ENCODE results near the gene PET100. TPM values are rescaled to one million over a fixed set of nuclear protein-coding genes. Genes with fewer than 3 reads are reported as not detected.

Gene PET100, protein sequence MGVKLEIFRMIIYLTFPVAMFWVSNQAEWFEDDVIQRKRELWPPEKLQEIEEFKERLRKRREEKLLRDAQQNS
- polyA plus RNA-seq (ENCODE audit: insufficient read length in 4 of 4), result 100 to 1,000 TPM in 3 of 4 donors, 10 to 100 TPM in 1; 86.2 to 126 (median 114) TPM

DNA sequence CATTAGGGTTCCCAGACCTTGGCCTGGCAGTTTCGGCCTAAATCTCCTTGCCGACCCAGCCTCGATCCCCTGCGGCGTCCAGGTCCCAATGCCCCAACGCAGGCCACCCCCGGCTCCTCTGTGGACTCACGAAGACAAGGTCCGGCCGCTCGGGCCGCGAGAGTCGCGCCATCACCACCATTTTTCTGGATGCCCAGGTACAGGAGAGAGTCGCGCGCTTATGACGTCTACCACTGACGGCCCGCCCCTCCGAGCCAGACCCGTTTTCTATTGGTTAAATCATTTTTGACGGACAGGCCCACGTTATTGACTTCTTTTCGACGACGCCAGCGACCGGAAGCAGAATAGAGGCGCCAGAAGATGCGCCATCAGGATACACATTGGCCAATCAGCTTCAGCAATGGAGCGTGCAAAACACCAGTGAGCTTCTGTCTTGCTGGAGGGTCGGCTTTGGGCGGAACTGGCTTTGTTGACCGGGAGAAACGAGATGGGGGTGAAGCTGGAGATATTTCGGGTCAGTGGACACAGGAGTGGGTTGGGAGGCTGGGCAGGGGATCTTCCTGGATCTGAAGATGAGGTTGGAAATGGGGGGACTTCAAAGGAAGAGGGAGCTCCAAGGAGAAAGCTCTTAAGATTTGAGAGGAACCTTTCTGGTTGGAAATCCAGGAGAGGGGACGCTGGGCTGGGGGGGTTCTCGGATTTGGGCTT lies at the start of gene PET100, which contains the start of gene XAB2:
Gene PET100, plus strand, starts transcription at position 447 of the 708 bp plus-strand sequence. Its CDS starts 41 bp downstream, at position 488.
Gene XAB2, minus strand, starts transcription at position 199 of the 708 bp plus-strand sequence. Its CDS starts 18 bp downstream, at position 181.
- peak; percentile 95 to 98 (median 98) for DNase-seq (ENCODE audit: low read depth in 4 of 4, low spot score in 3 of 4)

DNA sequence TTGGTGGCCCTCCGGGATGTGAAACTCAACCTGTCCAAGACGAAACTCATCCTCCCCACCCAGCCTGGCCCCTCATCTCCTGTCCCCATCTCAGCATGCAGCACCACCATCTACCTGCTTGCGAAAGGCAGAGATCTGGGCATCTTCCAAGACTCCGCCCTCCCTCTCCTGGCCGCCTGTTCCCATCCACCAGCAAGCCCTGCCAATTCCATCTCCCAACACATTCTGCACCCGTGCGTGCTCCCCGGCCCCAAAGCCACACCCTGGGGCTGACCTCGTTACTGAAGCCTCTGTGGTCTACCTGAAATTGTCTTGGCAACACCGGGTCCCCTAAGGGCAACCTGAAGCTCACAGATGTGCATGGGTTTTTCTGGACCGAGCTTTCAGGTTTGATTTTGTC lies 47.1 kb upstream of the PET100 start:
- no peak for DNase-seq (ENCODE audit: low read depth in 4 of 4, low spot score in 3 of 4)

DNA sequence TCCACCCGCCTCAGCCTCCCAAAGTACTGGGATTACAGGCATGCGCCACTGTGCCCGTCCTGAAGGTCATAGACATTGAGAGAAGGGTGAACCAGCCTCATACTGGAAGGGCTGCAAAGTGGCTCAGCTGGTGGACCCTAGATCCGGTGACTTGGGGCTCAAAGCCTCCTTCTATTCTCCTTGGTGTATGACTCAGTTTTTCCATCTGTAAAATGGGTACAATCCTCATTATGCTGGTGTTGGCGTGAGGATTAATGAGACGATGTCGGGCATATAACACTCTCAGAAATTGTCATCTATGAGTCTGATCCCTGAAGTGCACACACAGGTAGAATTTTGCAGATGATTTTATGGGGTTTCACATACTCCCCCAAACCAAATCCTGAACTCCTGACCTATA lies 39.8 kb upstream of the PET100 start:
- no peak for DNase-seq (ENCODE audit: low read depth in 4 of 4, low spot score in 3 of 4)

DNA sequence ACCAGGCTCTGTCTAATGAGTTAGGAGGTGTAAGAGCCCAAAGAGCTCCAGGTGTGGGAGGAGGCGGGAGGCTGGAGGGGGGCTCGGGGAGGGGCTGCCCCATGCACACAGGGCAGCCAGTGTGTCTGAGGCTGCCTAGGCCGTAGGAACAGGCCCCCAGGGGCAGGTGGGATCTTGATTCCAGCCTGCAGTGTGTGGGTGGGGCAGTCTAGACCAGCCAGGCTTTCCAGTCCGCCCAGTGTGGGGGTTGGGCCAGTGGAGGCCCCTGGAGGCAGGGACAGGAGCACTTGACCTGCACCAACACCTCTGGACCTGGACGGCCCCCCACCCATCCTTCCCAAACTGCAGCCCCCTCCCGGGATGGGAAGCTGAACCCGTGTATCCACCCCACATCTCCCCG lies 39.3 kb upstream of the PET100 start:
- DNase-seq (ENCODE audit: low read depth in 4 of 4, low spot score in 3 of 4), result no peak

DNA sequence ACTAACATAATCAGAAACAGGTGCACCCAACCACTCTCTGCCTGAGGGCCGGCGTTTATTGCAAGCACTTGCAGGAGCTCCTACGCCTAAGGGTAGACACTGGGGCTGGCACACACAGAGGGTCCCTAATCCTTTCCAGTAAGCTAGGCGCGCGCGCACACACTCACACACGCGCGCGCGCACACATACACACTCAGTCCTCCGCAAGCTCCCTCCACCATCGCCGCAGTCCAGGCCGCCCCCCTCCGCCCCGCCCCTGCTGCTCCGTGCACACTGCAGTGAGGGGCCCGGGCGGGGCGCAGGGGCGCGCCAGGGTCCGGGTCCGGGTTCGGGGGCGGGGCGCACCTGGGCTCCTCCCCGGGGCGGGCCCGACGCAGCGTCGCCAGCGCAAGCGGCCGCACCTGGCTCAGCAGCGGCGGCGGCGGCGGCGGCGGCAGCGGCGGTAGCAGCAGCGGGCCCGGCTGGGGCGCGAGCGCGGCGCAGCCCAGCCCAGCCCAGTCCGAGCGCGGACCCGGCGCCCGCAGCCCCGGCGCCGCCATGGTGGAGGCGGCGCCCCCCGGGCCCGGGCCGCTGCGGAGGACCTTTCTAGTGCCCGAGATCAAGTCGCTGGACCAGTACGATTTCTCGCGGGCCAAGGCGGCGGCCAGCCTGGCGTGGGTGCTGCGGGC lies 34.0 kb upstream of the PET100 start, which contains the start of gene CAMSAP3:
Gene CAMSAP3, plus strand, starts transcription at position 398 of the 668 bp plus-strand sequence. Its CDS starts 140 bp downstream, at position 538.
- peak in 3 of 4 donors; percentile 36 to 55 (median 37) for DNase-seq (ENCODE audit: low read depth in 4 of 4, low spot score in 3 of 4)

DNA sequence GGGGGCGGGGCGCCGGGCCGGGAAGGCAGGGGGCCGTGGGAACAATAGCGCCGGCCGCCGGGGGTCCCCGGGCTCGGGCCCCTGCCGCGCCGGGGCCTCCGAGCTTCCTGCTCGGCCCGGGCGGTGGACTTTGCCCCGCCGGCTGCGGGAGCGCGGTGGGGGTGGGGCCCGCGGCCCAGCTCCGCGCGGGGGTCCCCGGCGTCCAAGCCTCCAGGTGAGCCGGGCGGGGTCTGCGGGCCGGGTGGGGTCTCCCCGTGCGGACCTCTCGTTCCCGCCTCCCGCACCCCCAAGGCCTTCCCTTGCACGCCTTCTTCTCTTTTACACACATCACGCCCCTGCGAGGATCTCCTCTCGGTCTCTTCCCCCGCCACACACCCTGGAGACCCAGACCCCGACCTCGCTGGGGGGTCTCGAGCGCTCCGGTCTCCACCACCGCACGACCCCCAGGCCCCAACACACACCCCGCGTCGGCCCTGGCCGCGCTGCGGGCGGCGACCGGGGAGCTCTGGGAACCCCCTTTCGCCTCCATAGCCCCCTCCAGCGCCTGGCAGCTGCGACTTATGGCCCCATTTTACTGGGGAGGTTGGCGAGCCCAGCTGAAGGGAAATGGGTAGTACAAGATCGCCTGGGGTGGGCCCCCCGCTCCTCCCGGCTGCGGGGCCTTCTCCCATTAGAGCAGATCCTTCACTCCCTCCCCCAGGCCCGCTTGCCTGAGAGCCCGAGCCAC lies 33.2 kb upstream of the PET100 start:
- DNase-seq (ENCODE audit: low read depth in 4 of 4, low spot score in 3 of 4), result no peak

DNA sequence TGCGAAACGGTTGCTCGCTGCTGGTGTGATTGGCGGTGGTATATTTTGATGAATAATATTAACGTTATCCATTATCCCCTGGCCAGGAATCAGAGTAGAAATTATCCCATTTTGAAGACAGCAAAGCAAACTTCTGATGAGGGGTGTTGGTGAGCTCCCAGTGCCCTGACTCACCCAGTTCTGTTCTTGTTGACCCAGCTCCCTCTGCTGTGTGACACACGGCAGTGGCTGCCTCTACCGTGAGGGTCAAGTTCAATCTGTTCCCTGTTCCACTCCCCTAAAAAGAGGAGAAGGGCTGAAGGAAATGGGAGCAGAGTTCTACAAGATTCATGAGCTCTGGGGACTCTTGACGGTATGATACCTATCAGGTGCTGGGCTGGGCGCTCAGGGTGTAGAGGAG lies 31.9 kb upstream of the PET100 start:
- DNase-seq (ENCODE audit: low read depth in 4 of 4, low spot score in 3 of 4), result no peak

DNA sequence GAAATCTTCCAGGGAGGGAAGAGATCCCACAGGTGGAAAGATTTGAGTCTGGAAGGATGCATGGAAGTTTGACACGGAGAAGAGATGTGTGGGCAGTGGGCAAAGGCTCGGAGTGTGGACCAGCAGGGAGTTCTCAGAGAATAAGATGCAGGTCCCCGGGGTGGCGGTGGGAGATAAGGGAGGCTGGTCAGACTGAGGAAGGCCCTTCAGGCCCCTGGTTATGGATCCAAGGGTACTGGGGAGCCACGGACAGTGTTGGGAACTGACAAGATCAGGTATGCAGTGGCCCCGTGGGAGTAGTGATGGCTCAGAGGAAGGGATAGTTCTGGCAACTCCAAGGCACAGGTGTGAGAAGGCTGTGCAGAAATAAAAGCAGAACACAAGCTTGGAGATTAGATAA lies 31.4 kb upstream of the PET100 start:
- DNase-seq (ENCODE audit: low read depth in 4 of 4, low spot score in 3 of 4), result no peak

DNA sequence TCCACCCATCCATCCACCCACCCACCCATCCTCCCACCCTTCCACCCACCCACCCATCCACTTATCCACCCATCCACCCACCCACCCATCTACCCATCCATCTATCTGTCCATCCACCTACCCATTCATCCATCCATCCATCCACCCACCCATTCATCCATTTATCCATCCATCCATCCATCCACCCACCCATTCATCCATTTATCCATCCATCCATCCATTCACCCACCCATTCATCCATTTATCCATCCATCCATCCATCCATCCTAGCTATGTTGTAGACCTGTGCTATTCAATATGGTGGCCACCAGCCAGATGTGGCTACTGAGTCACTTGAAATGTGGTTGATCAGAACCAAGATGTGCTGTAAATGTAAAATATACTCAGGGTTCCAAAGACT lies 28.9 kb upstream of the PET100 start:
- no peak for DNase-seq (ENCODE audit: low read depth in 4 of 4, low spot score in 3 of 4)

DNA sequence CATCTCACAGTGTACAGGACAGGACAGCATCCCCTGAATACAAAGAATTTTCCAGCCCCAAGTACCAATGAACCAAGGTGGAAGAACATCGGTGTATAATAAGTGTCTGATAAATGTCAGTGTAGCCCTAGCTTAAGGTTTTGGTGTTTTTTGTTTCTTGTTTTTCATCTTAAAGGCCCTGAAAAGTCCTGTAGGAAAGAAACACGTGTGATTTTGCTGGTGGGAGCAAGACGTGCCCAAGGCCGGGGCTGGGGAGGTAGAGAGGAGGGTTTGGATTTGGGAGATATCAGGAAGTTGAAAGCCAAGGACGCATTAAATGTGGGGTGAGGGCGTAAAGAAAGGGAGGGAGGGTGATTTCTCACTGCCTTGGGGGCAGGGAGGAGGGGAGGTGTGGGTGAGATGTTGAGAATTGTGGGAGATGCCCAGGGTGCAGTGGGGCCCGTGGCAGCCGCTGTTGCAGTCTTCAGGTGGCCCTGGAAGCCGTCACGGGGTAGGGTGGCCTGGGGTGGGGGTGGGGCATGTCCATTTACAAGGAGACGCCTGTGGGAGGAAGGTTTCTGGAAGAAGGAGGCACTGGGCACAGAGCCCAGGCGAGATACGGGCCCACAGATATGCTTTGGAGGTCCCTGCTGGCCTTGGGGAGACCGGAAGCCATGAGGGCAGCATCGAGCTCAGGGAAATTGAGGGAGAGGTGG lies 27.2 kb upstream of the PET100 start:
- DNase-seq (ENCODE audit: low read depth in 4 of 4, low spot score in 3 of 4), result no peak

DNA sequence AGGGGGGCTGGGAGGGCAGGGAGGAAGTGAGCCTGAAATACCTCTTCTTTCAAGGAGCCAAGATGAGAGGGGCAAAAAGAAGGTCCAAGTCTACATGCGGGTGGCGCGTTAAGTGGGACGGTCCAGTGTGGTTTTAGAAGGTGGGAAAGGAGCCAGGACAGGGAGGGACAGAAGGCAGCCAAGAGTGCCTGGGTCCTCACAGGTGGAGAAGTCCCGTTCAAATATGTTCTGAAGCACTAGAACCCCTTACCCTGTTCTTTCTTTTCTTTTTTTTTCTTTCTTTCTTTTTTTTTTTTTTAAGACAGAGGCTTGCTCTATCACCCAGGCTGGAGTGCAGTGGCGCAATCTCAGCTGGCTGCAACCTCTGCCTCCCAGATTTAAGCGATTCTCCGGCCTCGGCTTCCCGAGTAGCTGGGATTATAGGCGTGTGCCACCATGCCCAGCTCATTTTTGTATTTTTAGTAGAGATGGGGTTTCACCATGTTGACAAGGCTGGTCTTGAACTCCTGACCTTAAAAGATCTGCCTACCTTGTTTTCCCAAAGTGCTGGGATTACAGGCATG lies 26.6 kb upstream of the PET100 start:
- DNase-seq (ENCODE audit: low read depth in 4 of 4, low spot score in 3 of 4), result no peak

DNA sequence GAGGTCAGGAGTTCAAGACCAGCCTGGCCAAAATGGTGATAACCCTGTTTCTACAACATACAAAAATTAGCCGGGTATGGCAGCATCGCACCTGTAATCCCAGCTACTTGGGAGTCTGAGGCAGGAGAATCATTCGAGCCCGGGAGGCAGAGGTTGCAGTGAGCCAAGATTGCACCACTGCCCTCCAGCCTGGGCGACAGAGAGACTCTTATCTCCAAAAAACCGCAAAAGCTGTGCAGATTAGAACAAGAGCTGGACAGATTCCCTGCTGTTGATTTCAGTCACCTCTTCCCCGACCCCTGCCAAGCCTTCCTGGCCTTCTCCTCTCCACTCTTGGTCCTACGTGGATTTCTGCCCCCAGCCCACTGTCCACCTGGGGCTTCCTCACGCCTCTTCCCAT lies 25.7 kb upstream of the PET100 start:
- DNase-seq (ENCODE audit: low read depth in 4 of 4, low spot score in 3 of 4), result no peak

DNA sequence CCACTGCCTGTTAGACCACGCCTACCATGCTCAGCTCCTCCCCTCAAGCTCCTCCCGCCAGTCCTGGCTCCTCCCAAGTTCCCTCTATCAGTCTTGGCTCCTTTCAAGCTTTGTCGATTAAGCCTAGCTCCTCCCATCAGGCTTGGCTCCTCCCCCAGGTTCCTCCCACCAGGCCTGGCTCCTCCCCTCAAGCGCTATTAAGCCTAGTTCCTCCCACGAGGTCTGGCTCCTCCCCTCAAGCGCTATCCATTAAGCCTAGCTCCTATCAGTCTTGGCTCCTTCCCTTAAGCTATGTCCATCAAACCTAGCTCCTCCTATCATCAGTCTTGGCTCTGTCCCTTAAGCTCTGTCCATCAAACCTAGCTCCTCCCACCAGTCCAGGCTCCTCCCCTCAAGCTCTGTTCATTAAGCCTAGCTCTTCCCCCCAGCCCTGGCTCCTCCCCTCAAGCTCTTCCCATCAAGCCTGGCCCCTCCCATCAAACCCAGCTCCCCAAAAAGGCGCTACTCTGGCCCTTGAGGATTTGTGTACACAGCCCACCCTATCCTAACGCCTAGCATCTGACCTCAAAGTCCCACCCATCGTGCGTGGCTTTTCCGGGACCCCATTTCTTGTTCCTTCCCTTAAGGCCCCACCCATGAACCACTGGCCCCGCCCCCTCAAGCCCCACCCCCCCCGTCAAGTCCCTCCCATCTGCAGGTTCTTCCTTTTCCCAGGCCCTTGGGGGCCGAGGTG lies 23.9 kb upstream of the PET100 start:
- DNase-seq (ENCODE audit: low read depth in 4 of 4, low spot score in 3 of 4), result no peak

DNA sequence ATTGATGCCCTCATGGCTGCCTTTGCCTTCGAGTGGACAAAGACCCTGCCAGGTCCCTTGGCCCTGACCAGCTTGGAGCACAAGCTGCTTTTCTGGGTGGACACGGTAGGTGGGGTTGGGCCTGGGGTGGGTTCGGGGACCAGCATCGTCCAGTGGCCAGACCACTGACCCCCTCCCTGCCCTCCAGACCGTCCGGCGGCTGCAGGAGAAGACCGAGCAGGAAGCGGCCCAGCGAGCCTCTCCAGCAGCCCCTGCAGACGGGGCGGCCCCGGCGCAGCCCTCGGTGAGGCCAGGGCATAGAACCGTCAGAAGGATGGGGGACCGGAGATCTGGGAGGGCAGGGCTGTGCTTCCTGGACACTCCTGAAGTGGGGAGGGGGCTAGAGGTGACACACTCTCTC lies 23.3 kb upstream of the PET100 start:
- no peak for DNase-seq (ENCODE audit: low read depth in 4 of 4, low spot score in 3 of 4)

DNA sequence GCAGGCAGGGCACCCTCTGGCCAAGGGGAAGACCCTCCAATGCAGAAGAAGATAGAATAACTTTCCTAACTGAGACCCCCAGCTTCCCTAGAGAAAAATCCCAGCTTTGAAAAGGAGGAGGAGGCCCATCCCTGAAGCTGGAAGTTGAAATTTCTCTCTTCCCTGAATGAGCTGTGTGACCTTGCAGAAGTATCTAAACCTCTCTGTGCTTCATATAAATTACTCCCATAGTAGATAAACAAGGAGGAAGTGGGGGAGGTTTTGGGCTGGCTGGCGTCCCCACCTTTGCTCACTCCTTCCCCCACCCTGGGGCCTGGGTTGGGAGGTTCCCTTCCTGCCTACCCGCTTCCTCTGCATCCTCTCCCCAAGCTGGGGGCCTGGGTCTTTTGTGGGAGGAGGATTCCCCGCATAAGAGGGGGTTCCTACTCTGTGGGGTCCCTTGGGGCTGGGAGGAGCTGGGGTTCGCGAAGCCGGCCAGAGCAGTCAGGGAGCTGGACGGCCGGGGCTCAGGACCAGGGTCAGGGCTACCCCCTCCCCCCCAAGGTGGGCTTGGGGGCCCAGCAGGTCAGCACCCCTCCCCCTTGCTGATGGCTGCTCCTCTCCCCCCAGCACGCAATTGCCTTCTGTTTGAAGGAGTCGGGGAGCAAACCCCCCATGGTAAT lies 22.2 kb upstream of the PET100 start:
- no peak for DNase-seq (ENCODE audit: low read depth in 4 of 4, low spot score in 3 of 4)

DNA sequence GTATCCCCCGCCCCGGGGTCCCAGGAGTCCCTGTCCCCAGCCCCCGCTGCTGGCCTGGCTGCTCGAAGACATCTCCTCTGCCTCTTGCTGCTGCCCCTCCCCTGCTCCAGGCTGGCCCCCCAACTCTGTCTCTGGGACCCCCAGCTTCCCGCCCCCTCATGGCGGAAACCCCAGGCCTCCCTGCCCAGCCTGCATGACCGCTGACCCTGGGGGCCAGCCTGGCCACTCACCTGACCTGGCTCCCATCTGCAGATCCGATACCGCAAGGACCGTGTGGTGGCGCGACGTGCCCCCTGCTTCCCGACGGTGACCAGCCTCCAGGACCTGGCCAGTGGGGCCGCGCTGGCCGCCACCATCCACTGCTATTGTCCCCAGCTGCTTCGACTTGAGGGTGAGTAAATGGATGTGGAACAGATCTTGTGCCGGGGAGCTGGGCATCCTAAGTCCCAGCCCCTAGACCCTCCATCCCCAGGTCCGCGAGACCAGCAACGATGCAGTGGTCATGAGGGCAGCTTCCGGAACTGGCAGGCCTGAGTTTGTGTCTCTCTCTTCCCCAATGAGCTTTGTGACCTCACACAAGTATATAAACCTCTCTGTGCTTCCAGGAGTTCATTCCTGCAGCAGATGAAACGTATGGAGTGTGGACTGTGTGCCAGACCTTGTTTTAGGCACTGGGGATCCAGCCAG lies 21.6 kb upstream of the PET100 start:
- DNase-seq (ENCODE audit: low read depth in 4 of 4, low spot score in 3 of 4), result no peak

DNA sequence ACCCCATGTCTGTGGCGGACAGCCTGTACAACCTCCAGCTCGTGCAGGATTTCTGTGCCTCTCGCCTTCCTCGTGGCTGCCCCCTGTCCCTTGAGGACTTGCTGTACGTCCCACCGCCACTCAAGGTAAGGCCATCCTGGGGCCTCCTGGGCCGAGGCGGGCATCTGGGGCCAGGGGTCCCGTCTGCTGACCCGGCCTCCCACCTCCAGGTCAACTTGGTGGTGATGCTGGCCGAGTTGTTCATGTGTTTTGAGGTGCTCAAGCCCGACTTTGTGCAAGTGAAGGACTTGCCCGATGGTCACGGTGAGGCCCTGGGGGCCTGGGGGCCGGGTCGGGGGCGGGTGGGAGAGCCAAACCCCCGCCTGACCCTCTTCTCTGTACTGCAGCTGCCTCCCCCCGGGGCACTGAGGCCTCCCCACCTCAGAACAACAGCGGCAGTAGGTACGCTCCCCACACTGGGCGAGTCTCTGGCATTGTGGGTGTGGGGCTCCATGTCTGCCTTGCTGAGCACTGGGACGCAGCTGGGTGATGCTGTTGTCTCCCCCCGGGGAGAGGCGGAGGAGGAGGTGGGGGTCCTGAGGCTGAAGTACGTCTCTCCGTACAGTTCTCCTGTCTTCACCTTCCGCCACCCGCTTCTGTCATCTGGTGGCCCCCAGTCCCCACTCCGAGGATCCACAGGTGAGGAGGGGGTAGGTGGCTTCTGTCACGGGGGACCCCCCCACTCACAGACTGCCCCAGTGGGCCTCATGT lies 18.9 kb upstream of the PET100 start:
- no peak for DNase-seq (ENCODE audit: low read depth in 4 of 4, low spot score in 3 of 4)

Data from left renal pelvis (tissue), 4 donors.